ENCODE results near the gene CNGA4.
A peak's percentile ranks its signal among the peaks of the same experiment; 100 is the strongest.

CNGA4 gene

GRCh38 chr11:6238902-6239301, at the start of gene CNGA4:
TSS of gene CNGA4 (plus strand) at chr11:6239089. CDS start at chr11:6239207, 118 bp downstream.
- no peak for DNase-seq

- no peak for DNase-seq
These were observed 47.1 kb upstream of the CNGA4 start for GRCh38 chr11:6191742-6192141.

GRCh38 chr11:6194065-6194581, 44.8 kb upstream of the CNGA4 start:
- no peak for DNase-seq

GRCh38 chr11:6196396-6196795, 42.5 kb upstream of the CNGA4 start:
- DNase-seq: no peak

- DNase-seq: no peak
These were observed 41.3 kb upstream of the CNGA4 start for GRCh38 chr11:6197466-6198200.

- no peak for DNase-seq
These were observed 39.6 kb upstream of the CNGA4 start, which contains the start of gene OR52W1 for GRCh38 chr11:6199174-6199810. TSS of gene OR52W1 (plus strand) at chr11:6199224. CDS start at chr11:6199224, 0 bp downstream.

GRCh38 chr11:6200975-6201374, 37.9 kb upstream of the CNGA4 start:
- DNase-seq: peak; percentile 37

GRCh38 chr11:6201481-6201880, 37.4 kb upstream of the CNGA4 start:
- DNase-seq: no peak

GRCh38 chr11:6202041-6202440, 36.8 kb upstream of the CNGA4 start:
- DNase-seq: no peak

- DNase-seq: no peak
These were observed 35.6 kb upstream of the CNGA4 start for GRCh38 chr11:6203327-6203726.

- DNase-seq: no peak
These were observed 34.2 kb upstream of the CNGA4 start for GRCh38 chr11:6204706-6205105.

- no peak for DNase-seq
These were observed 33.5 kb upstream of the CNGA4 start, which contains the start of gene C11orf42 for GRCh38 chr11:6205366-6205765. TSS of gene C11orf42 (plus strand) at chr11:6205557. CDS start at chr11:6205616, 59 bp downstream.

GRCh38 chr11:6206456-6207180, 32.3 kb upstream of the CNGA4 start:
- no peak for DNase-seq

GRCh38 chr11:6209801-6210200, 29.1 kb upstream of the CNGA4 start:
- no peak for DNase-seq

GRCh38 chr11:6210274-6210955, 28.5 kb upstream of the CNGA4 start:
- no peak for DNase-seq

- no peak for DNase-seq
These were observed 24.4 kb upstream of the CNGA4 start for GRCh38 chr11:6214530-6214929.

- DNase-seq: no peak
These were observed 22.4 kb upstream of the CNGA4 start for GRCh38 chr11:6216501-6216900.

GRCh38 chr11:6217722-6218121, 21.2 kb upstream of the CNGA4 start:
- DNase-seq: no peak

- DNase-seq: no peak
These were observed 19.5 kb upstream of the CNGA4 start for GRCh38 chr11:6219359-6219758.

- DNase-seq: no peak
These were observed 15.0 kb upstream of the CNGA4 start for GRCh38 chr11:6223854-6224253.

GRCh38 chr11:6224421-6224820, 14.5 kb upstream of the CNGA4 start:
- DNase-seq: no peak

GRCh38 chr11:6225024-6225423, 13.9 kb upstream of the CNGA4 start:
- no peak for DNase-seq

- DNase-seq: no peak
These were observed 13.0 kb upstream of the CNGA4 start for GRCh38 chr11:6225896-6226295.

Data from NK-92 treated with Interleukin-12 subunit alpha and Interleukin-12 subunit beta, amount 100 ng/mL, for 24 hours (cell line).